IMR-90 (cell line): Measurements from ENCODE around the gene CDC42EP3. TPM values are rescaled to one million over a fixed set of nuclear protein-coding genes. Genes with fewer than 3 reads are reported as not detected.

Source experiments
- ATAC-seq: fragments of 200-7000 bp; cut with Tn5 transposase; 2 replicates; pipeline ENCODE4 v1.9.1; 2020; ENCODE audit warnings: low read depth, mild to moderate bottlenecking, moderate library complexity
- BruUV-seq: library from RNA; stranded (reverse); fragments of 400-500 nt; replicated peaks from 2 replicates; lab custom pipeline; 2021; lab: Mats Ljungman, UMichigan
- CTCF ChIA-PET: fragments of 300-600 bp; formaldehyde crosslinking; extraction: SDS; loops from one replicate; lab custom pipeline; 2021; ENCODE audit warnings: antibody characterized with exemption; lab: Yijun Ruan, JAX
- POLR2A ChIA-PET: fragments of 300-600 bp; sonication (Branson Sonifier 250); formaldehyde crosslinking; loops from one replicate; lab custom pipeline; 2022; ENCODE audit warnings: antibody characterized with exemption; ENCODE audit not compliant: unreplicated experiment; lab: Charles Lee
- DNase-seq: peaks from one replicate; pipeline ENCODE4 v3.0.0; 2013
- H2AFZ ChIP-seq: replicated peaks from 2 replicates; pipeline ENCODE3; 2013; ENCODE audit warnings: low read length, mild to moderate bottlenecking; ENCODE audit not compliant: poor library complexity
- H2AK5ac ChIP-seq: 2 replicates; pipeline ENCODE4 v1.6.1; 2013; ENCODE audit warnings: low read depth, low read length, inconsistent platforms
- H2AK9ac ChIP-seq: replicated peaks from 2 replicates; pipeline ENCODE3; 2013; ENCODE audit warnings: mild to moderate bottlenecking, low read depth, low read length, moderate library complexity; ENCODE audit not compliant: poor library complexity
- H2BK120ac ChIP-seq: 2 replicates; pipeline ENCODE4 v1.6.1; 2013; ENCODE audit warnings: low read depth, low read length, inconsistent platforms
- H2BK15ac ChIP-seq: 3 replicates; pipeline ENCODE4 v1.6.1; 2013; ENCODE audit warnings: low read depth, low read length, inconsistent platforms
- H2BK20ac ChIP-seq: 2 replicates; pipeline ENCODE4 v1.6.1; 2013; ENCODE audit warnings: low read depth, mild to moderate bottlenecking, inconsistent platforms, low read length, moderate library complexity
- H2BK5ac ChIP-seq: 2 replicates; pipeline ENCODE4 v1.6.1; 2013; ENCODE audit warnings: mild to moderate bottlenecking, low read depth, low read length, inconsistent platforms; ENCODE audit not compliant: poor library complexity, severe bottlenecking
- H3K14ac ChIP-seq: replicated peaks from 2 replicates; pipeline ENCODE4 v1.6.1; 2013; ENCODE audit warnings: low read depth, low read length, inconsistent platforms
- H3K18ac ChIP-seq: 2 replicates; pipeline ENCODE4 v1.6.1; 2013; ENCODE audit warnings: low read depth, low read length, control low read depth
- H3K23ac ChIP-seq: 2 replicates; pipeline ENCODE4 v1.6.1; 2013; ENCODE audit warnings: low read depth, low read length, inconsistent platforms
- H3K27ac ChIP-seq: 2 replicates; pipeline ENCODE4 v1.5.1; 2013; ENCODE audit warnings: mild to moderate bottlenecking, control low read depth, low read length; ENCODE audit not compliant: insufficient read depth
- H3K27me3 ChIP-seq: 2 replicates; pipeline ENCODE4 v1.6.1; 2013; ENCODE audit warnings: low read length; ENCODE audit not compliant: control insufficient read depth, insufficient read depth
- H3K36me3 ChIP-seq: 2 replicates; pipeline ENCODE4 v1.6.1; 2013; ENCODE audit warnings: low read length, mixed read lengths; ENCODE audit not compliant: control insufficient read depth, insufficient read depth
- H3K4ac ChIP-seq: 2 replicates; pipeline ENCODE4 v1.6.1; 2013; ENCODE audit warnings: low read depth, low read length, inconsistent platforms
- H3K4me1 ChIP-seq: 2 replicates; pipeline ENCODE4 v1.6.1; 2013; ENCODE audit warnings: low read length, mixed read lengths; ENCODE audit not compliant: control insufficient read depth, insufficient read depth
- H3K4me2 ChIP-seq: 2 replicates; pipeline ENCODE4 v1.6.1; 2013; ENCODE audit warnings: low read depth, mild to moderate bottlenecking, control low read depth, low read length, moderate library complexity
- H3K4me3 ChIP-seq: 2 replicates; pipeline ENCODE4 v1.5.1; 2013; ENCODE audit warnings: low read depth, mild to moderate bottlenecking, control low read depth, low read length, moderate library complexity; ENCODE audit not compliant: insufficient read depth
- H3K56ac ChIP-seq: 2 replicates; pipeline ENCODE4 v1.6.1; 2013; ENCODE audit warnings: low read length, inconsistent platforms; ENCODE audit not compliant: insufficient read depth; ENCODE audit errors: extremely low read depth
- H3K79me1 ChIP-seq, 2 experiments: 2 replicates each; pipeline ENCODE4 v1.6.1; 2013; ENCODE audit warnings: low read length in 2 of 2, inconsistent platforms in 1 of 2, low read depth in 1 of 2
- H3K9ac ChIP-seq: 2 replicates; pipeline ENCODE4 v1.6.1; 2013; ENCODE audit warnings: low read depth, low read length, control low read depth
- H3K9me1 ChIP-seq: 2 replicates; pipeline ENCODE4 v1.6.1; 2013; ENCODE audit warnings: low read length, inconsistent platforms; ENCODE audit not compliant: insufficient read depth
- H3K9me3 ChIP-seq: 2 replicates; pipeline ENCODE4 v1.6.1; 2013; ENCODE audit warnings: low read length; ENCODE audit not compliant: control insufficient read depth, insufficient read depth
- H4K20me1 ChIP-seq: 2 replicates; pipeline ENCODE4 v1.6.1; 2013; ENCODE audit warnings: low read length, inconsistent platforms; ENCODE audit not compliant: insufficient read depth
- H4K5ac ChIP-seq: 2 replicates; pipeline ENCODE4 v1.6.1; 2013; ENCODE audit warnings: mild to moderate bottlenecking, low read depth, low read length, control low read depth
- H4K8ac ChIP-seq, 2 experiments: 2 replicates each; pipeline ENCODE4 v1.6.1; 2013; ENCODE audit warnings: low read depth in 2 of 2, low read length in 2 of 2, control low read depth in 1 of 2, inconsistent platforms in 1 of 2
- H4K91ac ChIP-seq: 2 replicates; pipeline ENCODE4 v1.6.1; 2013; ENCODE audit warnings: low read depth, low read length, inconsistent platforms; ENCODE audit not compliant: insufficient read depth
- CEBPB ChIP-seq: IDR thresholded peaks from 2 replicates; pipeline ENCODE4 v1.6.1; 2012; ENCODE audit warnings: low read depth, low read length, improper control_type of control experiment
- NFE2L2 ChIP-seq: fragments of 150-350 bp; IDR thresholded peaks from 2 replicates; pipeline ENCODE4 v1.6.1; 2016; ENCODE audit warnings: low read depth, mild to moderate bottlenecking, low read length
- WGBS, 2 experiments: methylation state at CpG; one replicate each; pipeline versions ENCODE4 v1.1.5 to v1.1.7; 2013; ENCODE audit warnings: missing lambda C conversion rate in 2 of 2; ENCODE audit not compliant: insufficient read length in 1 of 2; ENCODE audit errors: extremely low coverage in 2 of 2; 5-methylcytosine and 5-hydroxymethylcytosine counted together
- dilution Hi-C: fragments of 300-500 bp; cut with HindIII; formaldehyde crosslinking; loops from one replicate; pipeline ENCODE4 v1.14.3; 2018; ENCODE audit warnings: low sequenced_read_pairs; ENCODE audit not compliant: unreplicated experiment
- in situ Hi-C: fragments of 300-500 bp; cut with MboI; formaldehyde crosslinking; loops from 3 replicates; pipeline ENCODE4 v1.14.3; 2019; ENCODE audit warnings: low sequenced_read_pairs, inconsistent platforms, mixed read lengths
- intact Hi-C: fragments of 100-400 bp; cut with micrococcal nuclease; formaldehyde crosslinking; loops from 2 replicates; pipeline ENCODE4 v1.10.0; 2022
- polyA plus RNA-seq, 3 experiments: library from polyadenylated mRNA; depleted of rRNA; stranded (reverse); fragments of >200 nt; gene quantifications; 2 replicates each; pipeline ENCODE4 v1.2.3, GENCODE V29; 2012; ENCODE audit warnings: low replicate concordance in 1 of 3
- total RNA-seq: library from RNA; depleted of rRNA; stranded (reverse); fragments of >200 nt; gene quantifications from 2 replicates; pipeline ENCODE4 v1.2.3, GENCODE V29; 2012
- TF ChIP-seq, protein P1 (sequence below): fragments of 150-350 bp; IDR thresholded peaks from 2 replicates; pipeline ENCODE4 v1.6.1; 2016; ENCODE audit warnings: low read depth, mild to moderate bottlenecking, low read length, moderate library complexity, borderline replicate concordance

CDC42EP3 gene
- total and polyA plus RNA-seq, 2 of the 4 experiments (the other 2 are of a cell fraction): 167 to 193 TPM

DNA sequence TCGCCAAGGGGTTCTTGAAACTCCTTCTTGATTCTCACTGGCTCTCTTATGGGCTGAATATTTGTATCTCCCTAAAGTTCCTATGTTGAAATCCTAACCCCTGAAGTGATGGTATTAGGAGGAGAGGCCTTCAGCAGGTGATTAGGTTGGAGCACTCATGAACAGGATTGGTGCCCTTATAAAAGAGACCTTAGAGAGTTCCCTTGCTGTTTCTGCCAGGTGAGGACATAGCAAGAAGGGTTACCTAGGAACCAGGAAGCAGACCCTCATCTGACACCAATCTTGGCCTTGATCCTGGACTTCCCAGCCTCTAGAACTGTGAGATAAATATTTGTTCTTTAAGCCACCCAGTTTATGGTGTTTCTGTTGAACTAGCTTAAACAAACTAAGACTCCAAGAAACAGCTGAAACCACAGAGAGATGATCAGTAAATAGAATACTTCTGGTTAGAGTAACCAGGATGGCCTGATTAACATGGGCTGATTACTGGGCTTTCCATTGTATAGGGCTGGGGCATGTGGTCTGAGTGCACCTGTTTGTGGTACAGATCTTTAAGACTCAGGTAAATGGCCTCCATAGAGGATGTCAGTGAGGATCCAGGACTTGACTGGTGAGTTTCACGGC is 7.7 kb upstream of the CDC42EP3 start:
- Histone ChIP-seq H3K36me3 (no peaks in the 10 kb centered on the region), H3K4me1 (peaks cover 8% of the 10 kb centered on the region), H3K9me1 (0 out of 2 replicates have a peak, but pooled peaks cover 3% of the 10 kb centered on the region), H3K4me3 (no peak overlapping the region), H4K8ac (no peak overlapping the region), H2BK120ac (peak overlapping the region; percentile 44; the same call in 1 of the 2 replicates), H2AFZ (no peak overlapping the region), H3K23ac (no peak overlapping the region), H2BK15ac (peak overlapping the region; percentile 29; the same call in 1 of the 3 replicates), H4K20me1 (no peaks in the 10 kb centered on the region), H2AK9ac (no peak overlapping the region), H3K79me1 (peaks cover 0 to 5% of the 10 kb centered on the region in 2 experiments; a peak in 1 of 4 replicates), H3K56ac (no peak overlapping the region), H2BK5ac (no peak overlapping the region), H2AK5ac (peak overlapping the region; percentile 47), H3K27ac (no peak overlapping the region), H3K4ac (peak overlapping the region; percentile 9), H3K14ac (no peak overlapping the region), H3K18ac (no peak overlapping the region), H3K9me3 (no peaks in the 10 kb centered on the region), H3K4me2 (no peak overlapping the region), H2BK20ac (peak overlapping the region; percentile 30; the same call in 1 of the 2 replicates), H3K9ac (no peak overlapping the region), H3K27me3 (no peaks in the 10 kb centered on the region), H4K91ac (no peak overlapping the region; the same call in 1 of the 2 replicates), H4K5ac (no peak overlapping the region)
- ATAC-seq: peak; percentile 63
- intact Hi-C loops (loop anchor here (10.0 kb wide), 1 partner anchor 596 kb away; no protein-coding TSS in a partner anchor), in situ Hi-C loops (no loop called here), dilution Hi-C loops (no loop called here)
- TF ChIP-seq NFE2L2 (no peak), CEBPB (no peak)
- TF ChIP-seq, protein P1, sequence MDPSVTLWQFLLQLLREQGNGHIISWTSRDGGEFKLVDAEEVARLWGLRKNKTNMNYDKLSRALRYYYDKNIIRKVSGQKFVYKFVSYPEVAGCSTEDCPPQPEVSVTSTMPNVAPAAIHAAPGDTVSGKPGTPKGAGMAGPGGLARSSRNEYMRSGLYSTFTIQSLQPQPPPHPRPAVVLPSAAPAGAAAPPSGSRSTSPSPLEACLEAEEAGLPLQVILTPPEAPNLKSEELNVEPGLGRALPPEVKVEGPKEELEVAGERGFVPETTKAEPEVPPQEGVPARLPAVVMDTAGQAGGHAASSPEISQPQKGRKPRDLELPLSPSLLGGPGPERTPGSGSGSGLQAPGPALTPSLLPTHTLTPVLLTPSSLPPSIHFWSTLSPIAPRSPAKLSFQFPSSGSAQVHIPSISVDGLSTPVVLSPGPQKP: no peak
- BruUV-seq: no TSS peak
- WGBS, 2 experiments: no CpG with 5 or more reads among the region's 2 CpGs
- POLR2A ChIA-PET: no interaction called here
- no peak for DNase-seq
- CTCF ChIA-PET: no interaction called here
